SJSA1 (cell line): Measurements from ENCODE around the gene DNAH11. TPM values are rescaled to one million over a fixed set of nuclear protein-coding genes. Genes with fewer than 3 reads are reported as not detected.
"Not testable (repeated sequence)": the region's sequence is repeated elsewhere in the genome, so short reads cannot be mapped to it uniquely, and the experiment has no call there.

Experiments used
- DNase-seq, 2 experiments: peaks; one replicate each; pipeline ENCODE4 v3.0.0-alpha.2; 2015 to 2020; ENCODE audit warnings: low spot score in 2 of 2, low read depth in 1 of 2
- H3K27ac ChIP-seq: fragments of 250-450 bp; sonication (Bioruptor Pico); 2 replicates; pipeline ENCODE4 v1.5.1; 2020; ENCODE audit warnings: mild to moderate bottlenecking, moderate library complexity
- H3K27me3 ChIP-seq: fragments of 250-450 bp; sonication (Bioruptor Pico); replicated peaks from 2 replicates; pipeline ENCODE4 v1.5.1; 2020; ENCODE audit warnings: mild to moderate bottlenecking, moderate library complexity
- H3K36me3 ChIP-seq: fragments of 250-450 bp; sonication (Bioruptor Pico); 2 replicates; pipeline ENCODE4 v1.5.1; 2020; ENCODE audit warnings: mild to moderate bottlenecking
- H3K4me1 ChIP-seq: fragments of 250-450 bp; sonication (Bioruptor Pico); replicated peaks from 2 replicates; pipeline ENCODE4 v1.6.1; 2021; ENCODE audit warnings: mild to moderate bottlenecking
- H3K4me3 ChIP-seq: fragments of 250-450 bp; sonication (Bioruptor Pico); 2 replicates; pipeline ENCODE4 v1.5.1; 2020; ENCODE audit warnings: mild to moderate bottlenecking
- H3K9me3 ChIP-seq: fragments of 250-450 bp; sonication (Bioruptor Pico); replicated peaks from 2 replicates; pipeline ENCODE4 v1.5.1; 2020; ENCODE audit warnings: mild to moderate bottlenecking
- total RNA-seq: library from RNA; depleted of rRNA; stranded (reverse); fragments of >200 nt; shearing (Covaris generic); gene quantifications from 2 replicates; pipeline ENCODE4 v1.2.3, GENCODE V29; 2014; rRNA removed

The DNAH11 gene, protein sequence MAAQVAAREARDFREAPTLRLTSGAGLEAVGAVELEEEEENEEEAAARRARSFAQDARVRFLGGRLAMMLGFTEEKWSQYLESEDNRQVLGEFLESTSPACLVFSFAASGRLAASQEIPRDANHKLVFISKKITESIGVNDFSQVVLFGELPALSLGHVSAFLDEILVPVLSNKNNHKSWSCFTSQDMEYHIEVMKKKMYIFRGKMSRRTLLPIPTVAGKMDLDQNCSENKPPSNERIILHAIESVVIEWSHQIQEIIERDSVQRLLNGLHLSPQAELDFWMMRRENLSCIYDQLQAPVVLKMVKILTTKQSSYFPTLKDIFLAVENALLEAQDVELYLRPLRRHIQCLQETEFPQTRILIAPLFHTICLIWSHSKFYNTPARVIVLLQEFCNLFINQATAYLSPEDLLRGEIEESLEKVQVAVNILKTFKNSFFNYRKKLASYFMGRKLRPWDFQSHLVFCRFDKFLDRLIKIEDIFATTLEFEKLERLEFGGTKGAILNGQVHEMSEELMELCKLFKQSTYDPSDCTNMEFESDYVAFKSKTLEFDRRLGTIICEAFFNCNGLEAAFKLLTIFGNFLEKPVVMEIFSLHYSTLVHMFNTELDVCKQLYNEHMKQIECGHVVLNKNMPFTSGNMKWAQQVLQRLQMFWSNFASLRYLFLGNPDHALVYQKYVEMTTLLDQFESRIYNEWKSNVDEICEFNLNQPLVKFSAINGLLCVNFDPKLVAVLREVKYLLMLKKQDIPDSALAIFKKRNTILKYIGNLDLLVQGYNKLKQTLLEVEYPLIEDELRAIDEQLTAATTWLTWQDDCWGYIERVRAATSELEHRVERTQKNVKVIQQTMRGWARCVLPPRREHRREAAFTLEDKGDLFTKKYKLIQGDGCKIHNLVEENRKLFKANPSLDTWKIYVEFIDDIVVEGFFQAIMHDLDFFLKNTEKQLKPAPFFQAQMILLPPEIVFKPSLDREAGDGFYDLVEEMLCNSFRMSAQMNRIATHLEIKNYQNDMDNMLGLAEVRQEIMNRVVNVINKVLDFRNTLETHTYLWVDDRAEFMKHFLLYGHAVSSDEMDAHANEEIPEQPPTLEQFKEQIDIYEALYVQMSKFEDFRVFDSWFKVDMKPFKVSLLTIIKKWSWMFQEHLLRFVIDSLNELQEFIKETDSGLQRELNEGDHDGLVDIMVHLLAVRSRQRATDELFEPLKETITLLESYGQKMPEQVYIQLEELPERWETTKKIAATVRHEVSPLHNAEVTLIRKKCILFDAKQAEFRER (N-terminal part only)
- total RNA-seq, result 3.5 and 13.1 TPM in 2 replicates

GRCh38 chr7:21542891-21543527, at the start of gene DNAH11:
TSS of gene DNAH11 (plus strand) at chr7:21543039. CDS start at chr7:21543246, 207 bp downstream.
- peaks cover 23% of the 10 kb centered on the region for H3K27me3 ChIP-seq

GRCh38 chr7:21495731-21496130, 47.1 kb upstream of the DNAH11 start:
- DNase-seq, result no peak
- Histone ChIP-seq H3K27me3 (no peaks in the 10 kb centered on the region), H3K9me3 (peaks cover 2% of the 10 kb centered on the region; the same call in 1 of the 2 replicates), H3K4me1 (no peaks in the 10 kb centered on the region), H3K27ac (no peak overlapping the region), H3K4me3 (no peak overlapping the region), H3K36me3 (peaks cover 12% of the 10 kb centered on the region)

More at GRCh38 chr7:21542891-21543527, at the start of gene DNAH11:
- H3K27ac ChIP-seq, result no peak within 1 kb of the TSS
- no peaks in the 10 kb centered on the region for H3K36me3 ChIP-seq
- peak within 1 kb of the TSS; percentile 41 for H3K4me3 ChIP-seq
- peak; percentile 29 to 45 for DNase-seq
- peaks cover 3% of the 10 kb centered on the region; the same call in 1 of the 2 replicates for H3K9me3 ChIP-seq
- H3K4me1 ChIP-seq, result peaks cover 12% of the 10 kb centered on the region

- H3K9me3 ChIP-seq, result peaks cover 2% of the 10 kb centered on the region; the same call in 1 of the 2 replicates
- H3K36me3 ChIP-seq, result peaks cover 12% of the 10 kb centered on the region
- H3K27ac ChIP-seq, result no peak overlapping the region
- no peaks in the 10 kb centered on the region for H3K4me1 ChIP-seq
- H3K4me3 ChIP-seq, result no peak overlapping the region
- no peak for DNase-seq
- no peaks in the 10 kb centered on the region for H3K27me3 ChIP-seq
Observed at GRCh38 chr7:21497072-21497471, 45.8 kb upstream of the DNAH11 start.

- H3K36me3 ChIP-seq, result no peaks in the 10 kb centered on the region
- H3K27ac ChIP-seq, result no peak overlapping the region
- H3K27me3 ChIP-seq, result no peaks in the 10 kb centered on the region
- H3K4me1 ChIP-seq, result no peaks in the 10 kb centered on the region
- DNase-seq, result no peak
- H3K9me3 ChIP-seq, result no peaks in the 10 kb centered on the region; the same call in 1 of the 2 replicates
- H3K4me3 ChIP-seq, result no peak overlapping the region
Observed at GRCh38 chr7:21500117-21500832, 42.6 kb upstream of the DNAH11 start.

GRCh38 chr7:21504021-21504420, 38.8 kb upstream of the DNAH11 start:
- no peak overlapping the region for H3K4me3 ChIP-seq

GRCh38 chr7:21507627-21508343, 35.1 kb upstream of the DNAH11 start:
- no peak overlapping the region for H3K27ac ChIP-seq
- peak in 1 of 2 experiments; percentile 6 for DNase-seq
- no peaks in the 10 kb centered on the region for H3K36me3 ChIP-seq
- H3K4me3 ChIP-seq, result no peak overlapping the region
- no peaks in the 10 kb centered on the region for H3K27me3 ChIP-seq
- no peaks in the 10 kb centered on the region for H3K4me1 ChIP-seq
- H3K9me3 ChIP-seq, result no peaks in the 10 kb centered on the region

More at GRCh38 chr7:21504021-21504420, 38.8 kb upstream of the DNAH11 start:
- no peak overlapping the region for H3K27ac ChIP-seq
- no peak for DNase-seq
- no peaks in the 10 kb centered on the region; the same call in 1 of the 2 replicates for H3K9me3 ChIP-seq
- H3K27me3 ChIP-seq, result no peaks in the 10 kb centered on the region
- H3K36me3 ChIP-seq, result no peaks in the 10 kb centered on the region
- no peaks in the 10 kb centered on the region for H3K4me1 ChIP-seq

DNA sequence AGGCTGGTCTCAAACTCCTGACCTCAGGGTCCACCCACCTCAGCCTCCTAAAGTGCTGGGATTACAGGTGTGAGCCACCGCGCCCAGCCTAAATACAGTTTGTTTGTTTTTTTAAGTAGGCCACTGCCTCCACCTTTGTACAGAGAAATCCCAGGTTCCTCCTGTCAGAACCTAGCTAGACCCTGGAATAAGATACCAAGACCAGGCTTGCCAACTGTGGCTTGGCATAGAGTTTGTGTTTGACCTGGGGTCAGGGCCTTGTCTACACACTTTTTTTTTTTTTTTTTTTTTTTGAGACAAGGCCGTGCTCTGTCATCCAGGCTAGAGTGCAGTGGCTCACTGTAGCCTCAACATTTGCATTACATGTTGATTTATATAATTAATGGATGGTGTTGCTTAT, 34.3 kb upstream of the DNAH11 start:
- H3K4me1 ChIP-seq, result no peaks in the 10 kb centered on the region
- H3K27ac ChIP-seq, result no peak overlapping the region
- no peaks in the 10 kb centered on the region for H3K27me3 ChIP-seq
- H3K9me3 ChIP-seq, result no peaks in the 10 kb centered on the region
- DNase-seq, result no peak
- H3K4me3 ChIP-seq, result no peak overlapping the region
- H3K36me3 ChIP-seq, result no peaks in the 10 kb centered on the region

GRCh38 chr7:21514062-21514461, 28.8 kb upstream of the DNAH11 start:
- no peak for DNase-seq

DNA sequence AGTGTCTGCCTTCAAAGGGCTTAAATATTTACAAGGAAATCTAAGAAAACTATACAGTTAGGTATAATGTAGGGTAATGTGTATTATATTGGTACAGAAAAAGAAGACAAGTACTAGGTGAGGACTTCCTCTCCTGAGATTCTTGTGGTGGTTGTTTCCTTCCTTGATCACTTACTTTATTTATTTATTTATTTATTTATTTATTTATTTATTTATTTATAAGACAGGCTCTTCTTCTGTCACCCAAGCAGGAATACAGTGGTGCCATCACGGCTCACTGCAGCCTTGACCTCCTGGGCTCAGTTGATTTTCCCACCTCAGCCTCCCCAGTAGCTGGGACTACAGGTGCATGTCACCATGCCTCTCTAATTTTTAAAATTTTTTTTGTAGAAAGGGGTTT, 18.2 kb upstream of the DNAH11 start:
- no peak for DNase-seq
- Histone ChIP-seq H3K4me3 (no peak overlapping the region), H3K4me1 (no peaks in the 10 kb centered on the region), H3K9me3 (no peaks in the 10 kb centered on the region), H3K36me3 (no peaks in the 10 kb centered on the region), H3K27ac (no peak overlapping the region), H3K27me3 (no peaks in the 10 kb centered on the region)

More at GRCh38 chr7:21514062-21514461, 28.8 kb upstream of the DNAH11 start:
- Histone ChIP-seq H3K27me3 (no peaks in the 10 kb centered on the region), H3K9me3 (no peaks in the 10 kb centered on the region; the same call in 1 of the 2 replicates), H3K4me1 (no peaks in the 10 kb centered on the region), H3K4me3 (no peak overlapping the region), H3K36me3 (no peaks in the 10 kb centered on the region), H3K27ac (no peak overlapping the region)

- no peak overlapping the region for H3K4me3 ChIP-seq
- H3K9me3 ChIP-seq, result no peaks in the 10 kb centered on the region
- H3K27ac ChIP-seq, result no peak overlapping the region
- no peaks in the 10 kb centered on the region for H3K27me3 ChIP-seq
- DNase-seq, result no peak
- no peaks in the 10 kb centered on the region for H3K4me1 ChIP-seq
- no peaks in the 10 kb centered on the region for H3K36me3 ChIP-seq
Observed at GRCh38 chr7:21526007-21526406, 16.8 kb upstream of the DNAH11 start.

DNA sequence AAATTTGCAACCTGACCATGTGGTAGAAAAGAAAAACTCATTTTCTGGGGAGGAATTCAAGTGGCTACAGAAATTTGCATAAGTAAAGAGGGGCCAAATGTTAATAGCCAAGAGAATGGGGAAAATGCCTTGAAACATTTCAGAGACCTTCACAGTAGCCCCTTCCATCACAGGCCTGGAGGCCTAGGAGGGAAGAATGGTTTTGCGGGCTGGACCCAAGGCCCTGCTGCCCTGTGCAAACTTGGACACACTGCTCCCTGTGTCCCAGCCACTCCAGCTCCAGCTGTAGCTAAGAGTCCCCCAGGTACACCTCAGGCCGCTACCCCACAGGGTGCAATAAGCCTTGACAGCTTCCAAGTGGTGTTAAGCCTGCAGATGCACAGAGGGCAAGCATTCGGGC, 16.4 kb upstream of the DNAH11 start:
- Histone ChIP-seq H3K27me3 (no peaks in the 10 kb centered on the region), H3K4me3 (no peak overlapping the region), H3K27ac (no peak overlapping the region), H3K9me3 (no peaks in the 10 kb centered on the region), H3K4me1 (no peaks in the 10 kb centered on the region), H3K36me3 (no peaks in the 10 kb centered on the region)
- no peak for DNase-seq

DNA sequence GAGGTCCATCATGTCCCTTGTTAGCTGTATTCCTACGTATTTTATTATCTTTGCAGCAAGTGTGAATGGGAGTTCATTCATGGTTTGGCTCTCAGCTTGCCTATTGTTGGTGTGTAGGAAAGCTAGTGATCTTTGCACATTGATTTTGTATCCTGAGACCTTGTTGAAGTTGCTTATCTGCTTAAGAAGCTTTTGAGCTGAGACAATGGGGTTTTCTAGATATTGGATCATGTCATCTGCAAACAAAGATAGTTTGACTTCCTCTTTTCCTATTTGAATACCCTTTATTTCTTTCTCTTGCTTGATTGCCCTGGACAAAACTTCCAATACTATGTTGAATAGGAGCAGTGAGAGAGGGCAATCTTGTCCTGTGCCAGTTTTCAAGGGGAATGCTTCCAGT, 10.4 kb upstream of the DNAH11 start:
- not testable (repeated sequence) for H3K4me3 ChIP-seq, H3K4me1 ChIP-seq, DNase-seq

More for the DNA sequence above, 10.4 kb upstream of the DNAH11 start:
- H3K36me3 ChIP-seq, H3K27me3 ChIP-seq, H3K27ac ChIP-seq, H3K9me3 ChIP-seq: not testable (repeated sequence)
